Panc1 (cell line): ENCODE measurements around the gene ERC2. TPM values are rescaled to one million over a fixed set of nuclear protein-coding genes. Genes with fewer than 3 reads are reported as not detected.

Experiments
- ATAC-seq: fragments of 200-7000 bp; cut with Tn5 transposase; 2 replicates; pipeline ENCODE4 v1.9.1; 2020; ENCODE audit warnings: mild to moderate bottlenecking, moderate library complexity
- BruUV-seq: library from RNA; stranded (reverse); fragments of 400-500 nt; replicated peaks from 2 replicates; lab custom pipeline; 2021; lab: Mats Ljungman, UMichigan
- CTCF ChIA-PET: fragments of 300-600 bp; sonication (Branson Sonifier 250); formaldehyde crosslinking; loops from one replicate; lab custom pipeline; 2022; ENCODE audit warnings: antibody characterized with exemption; lab: Charles Lee
- POLR2A ChIA-PET: fragments of 300-600 bp; sonication (Branson Sonifier 250); formaldehyde crosslinking; loops from one replicate; lab custom pipeline; 2022; ENCODE audit warnings: antibody characterized with exemption; lab: Charles Lee
- DNase-seq: peaks from one replicate; pipeline ENCODE4 v3.0.0-alpha.2; 2010; ENCODE audit warnings: low read depth, low spot score
- H3K27ac ChIP-seq: 2 replicates; pipeline ENCODE4 v1.5.1; 2011; ENCODE audit warnings: mild to moderate bottlenecking, low read length, inconsistent platforms
- H3K27me3 ChIP-seq: fragments of 200-500 bp; sonication (Bioruptor generic); 2 replicates; pipeline ENCODE4 v1.6.0; 2014; ENCODE audit warnings: low read length, inconsistent platforms; ENCODE audit not compliant: control insufficient read depth, insufficient read depth
- H3K36me3 ChIP-seq: fragments of 200-500 bp; sonication (Bioruptor generic); 2 replicates; pipeline ENCODE4 v1.5.1; 2014; ENCODE audit warnings: inconsistent platforms, mild to moderate bottlenecking, low read length, moderate library complexity; ENCODE audit not compliant: control insufficient read depth, insufficient read depth
- H3K4me1 ChIP-seq: 2 replicates; pipeline ENCODE4 v1.5.1; 2011; ENCODE audit warnings: inconsistent platforms, mild to moderate bottlenecking, low read length, moderate library complexity; ENCODE audit not compliant: control insufficient read depth, insufficient read depth
- H3K4me3 ChIP-seq, 2 experiments: 2 replicates each; pipeline ENCODE4 v1.5.1; 2011 to 2012; ENCODE audit warnings: low read depth in 2 of 2, low read length in 2 of 2, mild to moderate bottlenecking in 2 of 2, inconsistent platforms in 1 of 2, moderate library complexity in 1 of 2
- H3K9me3 ChIP-seq: fragments of 200-500 bp; sonication (Bioruptor generic); 2 replicates; pipeline ENCODE4 v1.5.1; 2014; ENCODE audit warnings: low read depth, mild to moderate bottlenecking, inconsistent platforms, low read length, moderate library complexity; ENCODE audit not compliant: control insufficient read depth, insufficient read depth
- CTCF ChIP-seq: fragments of 450-650 bp; IDR thresholded peaks from 2 replicates; pipeline ENCODE4 v1.5.1; 2017; ENCODE audit warnings: mild to moderate bottlenecking
- POLR2AphosphoS5 ChIP-seq: IDR thresholded peaks from 2 replicates; pipeline ENCODE4 v1.6.1; 2012; ENCODE audit warnings: mild to moderate bottlenecking, low read depth, low read length, moderate library complexity
- REST ChIP-seq, 2 experiments: IDR thresholded peaks; 2 replicates each; pipeline ENCODE4 v1.6.1; 2011 to 2012; ENCODE audit warnings: low read depth in 2 of 2, control low read depth in 1 of 2, low read length in 1 of 2, mild to moderate bottlenecking in 1 of 2, moderate library complexity in 1 of 2; ENCODE audit not compliant: insufficient read depth in 1 of 2
- SIN3A ChIP-seq: IDR thresholded peaks from 2 replicates; pipeline ENCODE4 v1.6.1; 2012; ENCODE audit warnings: low read depth, mild to moderate bottlenecking, low read length, moderate library complexity, borderline replicate concordance; ENCODE audit not compliant: insufficient read depth
- TCF7L2 ChIP-seq: IDR thresholded peaks from 2 replicates; pipeline ENCODE4 v1.6.1; 2011; ENCODE audit warnings: mild to moderate bottlenecking, low read depth, low read length, inconsistent platforms
- in situ Hi-C: cut with HindIII; loops from 2 replicates; pipeline ENCODE4 v1.10.0; 2016; ENCODE audit warnings: low sequenced_read_pairs, low pct_unique_long_range_greater_than_20kb
- intact Hi-C: fragments of 100-400 bp; cut with micrococcal nuclease; formaldehyde crosslinking; loops from one replicate; pipeline ENCODE4 v1.10.0; 2022; ENCODE audit not compliant: unreplicated experiment
- total RNA-seq: library from RNA; stranded (reverse); gene quantifications from one replicate; pipeline ENCODE4 v1.2.1, GENCODE V29; 2021; ENCODE audit not compliant: unreplicated experiment

Gene ERC2
- total RNA-seq, 1 experiment from 2014 or later: 0.33 TPM

GRCh38 chr3:55797084-55797483 is 671.2 kb downstream of the ERC2 start:
- no peak for ATAC-seq

GRCh38 chr3:55796533-55796932 is 671.7 kb downstream of the ERC2 start:
- POLR2A ChIA-PET: no interaction called here
- intact Hi-C loops: no loop called here
- CTCF ChIA-PET: no interaction called here

More at GRCh38 chr3:55797084-55797483, 671.2 kb downstream of the ERC2 start:
- no peak for TF ChIP-seq CTCF
- no peak for TF ChIP-seq REST (IDR thresholded peaks at IDR 0.05; ENCODE audit: insufficient read depth in 1 of 2, low read depth in 2 of 2, low read length in 1 of 2)
- TF ChIP-seq POLR2AphosphoS5: no peak
- TF ChIP-seq SIN3A: no peak
- no peak for TF ChIP-seq TCF7L2
- no peak for DNase-seq
- no peaks in the 10 kb centered on the region for H3K36me3 ChIP-seq
- no peaks in the 10 kb centered on the region for H3K27me3 ChIP-seq
- BruUV-seq: no TSS peak
- no peak overlapping the region for H3K27ac ChIP-seq
- POLR2A ChIA-PET: no interaction called here
- in situ Hi-C loops: no loop called here
- no peaks in the 10 kb centered on the region for H3K9me3 ChIP-seq
- H3K4me1 ChIP-seq: no peaks in the 10 kb centered on the region
- intact Hi-C loops: no loop called here
- CTCF ChIA-PET: no interaction called here
- H3K4me3 ChIP-seq: no peak overlapping the region

More at GRCh38 chr3:55796533-55796932, 671.7 kb downstream of the ERC2 start:
- no peak for ATAC-seq
- BruUV-seq: no TSS peak
- DNase-seq: no peak
- H3K36me3 ChIP-seq: no peaks in the 10 kb centered on the region
- H3K4me3 ChIP-seq: no peak overlapping the region
- TF ChIP-seq CTCF (no peak), REST (IDR thresholded peaks at IDR 0.05; ENCODE audit: insufficient read depth in 1 of 2, low read depth in 2 of 2, low read length in 1 of 2) (no peak), POLR2AphosphoS5 (no peak), SIN3A (no peak), TCF7L2 (no peak)
- in situ Hi-C loops: no loop called here
- no peaks in the 10 kb centered on the region for H3K27me3 ChIP-seq
- H3K9me3 ChIP-seq: no peaks in the 10 kb centered on the region
- H3K27ac ChIP-seq: no peak overlapping the region
- no peaks in the 10 kb centered on the region for H3K4me1 ChIP-seq
